ENCODE results near the gene VAMP8.
"Not testable (repeated sequence)": the region's sequence is repeated elsewhere in the genome, so short reads cannot be mapped to it uniquely, and the experiment has no call there.

The VAMP8 gene

DNA sequence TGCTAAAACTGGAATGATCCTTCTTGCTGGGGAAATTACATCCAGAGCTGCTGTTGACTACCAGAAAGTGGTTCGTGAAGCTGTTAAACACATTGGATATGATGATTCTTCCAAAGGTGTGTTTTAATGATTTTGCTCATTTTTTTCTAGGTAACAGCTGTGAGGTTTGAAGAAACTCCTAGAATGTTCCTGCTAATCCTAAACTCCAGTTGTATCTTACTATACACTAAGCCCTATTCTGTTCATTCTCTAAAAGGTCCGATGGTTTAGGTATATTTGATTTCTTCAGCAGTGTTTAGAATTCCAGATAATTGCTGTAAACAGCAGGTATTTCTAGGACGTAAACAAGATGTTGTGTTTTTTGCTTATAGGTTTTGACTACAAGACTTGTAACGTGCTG, 36.1 kb upstream of the VAMP8 start:
- TF ChIP-seq, protein P1, sequence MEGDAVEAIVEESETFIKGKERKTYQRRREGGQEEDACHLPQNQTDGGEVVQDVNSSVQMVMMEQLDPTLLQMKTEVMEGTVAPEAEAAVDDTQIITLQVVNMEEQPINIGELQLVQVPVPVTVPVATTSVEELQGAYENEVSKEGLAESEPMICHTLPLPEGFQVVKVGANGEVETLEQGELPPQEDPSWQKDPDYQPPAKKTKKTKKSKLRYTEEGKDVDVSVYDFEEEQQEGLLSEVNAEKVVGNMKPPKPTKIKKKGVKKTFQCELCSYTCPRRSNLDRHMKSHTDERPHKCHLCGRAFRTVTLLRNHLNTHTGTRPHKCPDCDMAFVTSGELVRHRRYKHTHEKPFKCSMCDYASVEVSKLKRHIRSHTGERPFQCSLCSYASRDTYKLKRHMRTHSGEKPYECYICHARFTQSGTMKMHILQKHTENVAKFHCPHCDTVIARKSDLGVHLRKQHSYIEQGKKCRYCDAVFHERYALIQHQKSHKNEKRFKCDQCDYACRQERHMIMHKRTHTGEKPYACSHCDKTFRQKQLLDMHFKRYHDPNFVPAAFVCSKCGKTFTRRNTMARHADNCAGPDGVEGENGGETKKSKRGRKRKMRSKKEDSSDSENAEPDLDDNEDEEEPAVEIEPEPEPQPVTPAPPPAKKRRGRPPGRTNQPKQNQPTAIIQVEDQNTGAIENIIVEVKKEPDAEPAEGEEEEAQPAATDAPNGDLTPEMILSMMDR (IDR thresholded peaks at IDR 0.05), result no peak
- Histone ChIP-seq H3K27ac (no peak overlapping the region), H3K9ac (no peak overlapping the region)

DNA sequence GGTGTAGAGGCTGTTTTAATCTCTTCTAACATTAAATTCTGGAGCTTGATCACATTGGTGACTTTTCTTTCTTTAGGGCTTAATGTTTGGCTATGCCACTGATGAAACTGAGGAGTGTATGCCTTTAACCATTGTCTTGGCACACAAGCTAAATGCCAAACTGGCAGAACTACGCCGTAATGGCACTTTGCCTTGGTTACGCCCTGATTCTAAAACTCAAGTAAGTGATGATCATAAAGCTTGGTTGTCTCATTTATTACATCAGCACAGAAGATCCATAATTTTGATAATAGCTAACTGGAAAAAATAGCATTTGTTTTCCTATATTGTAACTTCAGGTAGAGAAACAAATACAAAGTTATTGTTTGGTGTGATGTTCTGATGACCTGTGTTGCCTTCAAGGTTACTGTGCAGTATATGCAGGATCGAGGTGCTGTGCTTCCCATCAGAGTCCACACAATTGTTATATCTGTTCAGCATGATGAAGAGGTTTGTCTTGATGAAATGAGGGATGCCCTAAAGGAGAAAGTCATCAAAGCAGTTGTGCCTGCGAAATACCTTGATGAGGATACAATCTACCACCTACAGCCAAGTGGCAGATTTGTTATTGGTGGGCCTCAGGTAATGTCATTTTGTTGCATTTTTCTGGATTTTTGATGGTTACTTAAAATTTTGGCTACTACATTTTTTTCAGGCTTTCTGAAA, 35.5 kb upstream of the VAMP8 start:
- no peak overlapping the region for H3K4me2 ChIP-seq (ENCODE audit: low read length)
- no peaks in the 10 kb centered on the region for H3K9me3 ChIP-seq (ENCODE audit: control insufficient read depth, low read length)
- H3K4me3 ChIP-seq (ENCODE audit: low read depth, low read length), result peak overlapping the region; percentile 97
- H3K27me3 ChIP-seq (ENCODE audit: control insufficient read depth, insufficient read depth, low read length), result no peaks in the 10 kb centered on the region
- TF ChIP-seq, protein P1 (IDR thresholded peaks at IDR 0.05), result no peak
- H3K27ac ChIP-seq, result no peak overlapping the region
- peaks cover 14% of the 10 kb centered on the region for H3K79me2 ChIP-seq
- no peaks in the 10 kb centered on the region for H3K36me3 ChIP-seq (ENCODE audit: control insufficient read depth, insufficient read depth, low read length)
- peaks cover 34% of the 10 kb centered on the region for H3K4me1 ChIP-seq
- no peak overlapping the region for H3K9ac ChIP-seq
- no peak overlapping the region for H2AFZ ChIP-seq

More for the DNA sequence above, 36.1 kb upstream of the VAMP8 start:
- peaks cover 34% of the 10 kb centered on the region for H3K4me1 ChIP-seq
- no peaks in the 10 kb centered on the region for H3K36me3 ChIP-seq (ENCODE audit: control insufficient read depth, insufficient read depth, low read length)
- no peaks in the 10 kb centered on the region for H3K9me3 ChIP-seq (ENCODE audit: control insufficient read depth, low read length)
- peak overlapping the region; percentile 98 for H3K4me2 ChIP-seq (ENCODE audit: low read length)
- no peaks in the 10 kb centered on the region for H3K27me3 ChIP-seq (ENCODE audit: control insufficient read depth, insufficient read depth, low read length)
- peaks cover 14% of the 10 kb centered on the region for H3K79me2 ChIP-seq
- no peak overlapping the region for H2AFZ ChIP-seq
- H3K4me3 ChIP-seq (ENCODE audit: low read depth, low read length), result peak overlapping the region; percentile 97

DNA sequence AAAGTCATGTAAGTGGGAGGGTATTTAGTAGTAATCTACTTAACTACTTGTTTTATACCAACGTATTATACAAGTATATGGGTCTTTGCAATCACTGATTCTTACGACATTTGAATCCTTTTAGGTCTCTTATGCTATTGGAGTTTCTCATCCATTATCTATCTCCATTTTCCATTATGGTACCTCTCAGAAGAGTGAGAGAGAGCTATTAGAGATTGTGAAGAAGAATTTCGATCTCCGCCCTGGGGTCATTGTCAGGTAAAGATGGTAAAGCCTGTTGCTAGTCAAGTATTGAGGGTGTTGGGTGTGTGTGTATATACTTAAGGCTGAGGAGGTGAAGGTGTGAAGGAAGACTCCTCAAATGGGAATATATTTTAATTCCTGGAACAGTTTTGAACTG, 34.6 kb upstream of the VAMP8 start:
- Histone ChIP-seq H2AFZ (no peak overlapping the region), H3K9ac (no peak overlapping the region), H3K9me3 (ENCODE audit: control insufficient read depth, low read length) (no peaks in the 10 kb centered on the region)

DNA sequence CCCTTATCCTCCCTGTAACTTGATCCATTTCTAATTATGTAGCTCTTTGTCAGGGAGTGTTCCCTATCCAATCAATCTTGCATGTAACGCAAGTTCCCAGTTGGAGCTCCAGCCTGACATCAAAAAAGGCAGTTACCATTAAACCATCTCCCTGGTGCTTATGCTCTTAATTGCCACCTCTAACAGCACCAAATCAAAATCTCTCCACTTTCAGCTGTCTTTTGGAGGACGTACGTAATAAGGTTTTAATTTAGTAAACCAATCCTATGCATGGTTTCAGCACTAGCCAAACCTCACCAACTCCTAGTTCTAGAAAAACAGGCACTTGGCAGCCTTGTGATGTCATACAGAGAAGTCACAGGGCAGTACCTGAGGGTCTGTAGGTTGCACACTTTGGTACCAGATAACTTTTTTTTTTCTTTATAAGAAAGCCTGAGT, 33.1 kb upstream of the VAMP8 start:
- not testable (repeated sequence) for H3K36me3 ChIP-seq (ENCODE audit: control insufficient read depth, insufficient read depth, low read length); H3K9ac ChIP-seq; H3K27me3 ChIP-seq (ENCODE audit: control insufficient read depth, insufficient read depth, low read length); H3K9me3 ChIP-seq (ENCODE audit: control insufficient read depth, low read length); H3K4me3 ChIP-seq (ENCODE audit: low read depth, low read length); H3K4me2 ChIP-seq (ENCODE audit: low read length); H2AFZ ChIP-seq; H3K27ac ChIP-seq
- Histone ChIP-seq H3K79me2 (peaks cover 11% of the 10 kb centered on the region), H3K4me1 (peaks cover 27% of the 10 kb centered on the region)

More for the DNA sequence above, 34.6 kb upstream of the VAMP8 start:
- H3K27me3 ChIP-seq (ENCODE audit: control insufficient read depth, insufficient read depth, low read length), result no peaks in the 10 kb centered on the region
- no peak overlapping the region for H3K4me3 ChIP-seq (ENCODE audit: low read depth, low read length)
- no peak overlapping the region for H3K4me2 ChIP-seq (ENCODE audit: low read length)
- TF ChIP-seq, protein P1 (IDR thresholded peaks at IDR 0.05), result no peak
- H3K79me2 ChIP-seq, result peaks cover 14% of the 10 kb centered on the region
- H3K27ac ChIP-seq, result no peak overlapping the region
- peaks cover 31% of the 10 kb centered on the region for H3K4me1 ChIP-seq
- H3K36me3 ChIP-seq (ENCODE audit: control insufficient read depth, insufficient read depth, low read length), result no peaks in the 10 kb centered on the region

DNA sequence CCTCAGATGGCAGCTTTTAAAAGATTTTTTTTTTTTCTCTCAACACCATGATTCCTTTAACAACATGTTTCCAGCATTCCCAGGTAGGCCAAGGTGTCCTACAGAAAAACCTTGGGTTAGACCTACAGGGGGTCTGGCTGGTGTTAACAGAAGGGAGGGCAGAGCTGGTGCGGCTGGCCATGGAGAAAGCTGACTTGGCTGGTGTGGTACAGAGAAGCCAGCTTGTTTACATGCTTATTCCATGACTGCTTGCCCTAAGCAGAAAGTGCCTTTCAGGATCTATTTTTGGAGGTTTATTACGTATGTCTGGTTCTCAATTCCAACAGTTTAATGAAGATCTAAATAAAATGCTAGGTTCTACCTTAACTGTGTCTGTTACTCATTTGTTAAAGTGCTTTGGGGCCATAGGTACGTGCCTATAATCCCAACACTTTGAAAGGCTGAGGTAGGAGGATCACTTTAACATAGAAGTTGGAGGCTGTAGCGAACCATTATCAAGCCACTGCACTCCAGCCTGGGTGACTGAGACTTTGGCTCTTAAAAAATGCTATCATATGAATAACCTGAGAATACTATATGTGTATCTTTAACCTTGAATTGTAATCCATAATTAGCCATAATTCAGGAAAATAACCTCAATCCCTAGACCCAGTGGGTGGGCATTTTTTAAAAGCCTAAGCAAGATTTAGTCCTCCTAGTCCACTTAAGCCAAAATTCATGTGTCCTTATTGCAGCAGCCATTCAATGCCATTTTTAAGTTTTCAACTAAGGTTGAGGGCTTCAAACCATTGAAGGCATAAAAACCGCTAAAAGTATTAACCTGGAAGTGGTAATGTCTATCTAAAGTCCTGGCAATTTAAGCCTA, 32.2 kb upstream of the VAMP8 start:
- not testable (repeated sequence) for H3K27me3 ChIP-seq (ENCODE audit: control insufficient read depth, insufficient read depth, low read length); H3K36me3 ChIP-seq (ENCODE audit: control insufficient read depth, insufficient read depth, low read length); H3K79me2 ChIP-seq; H3K9ac ChIP-seq; H2AFZ ChIP-seq; H3K27ac ChIP-seq; H3K4me3 ChIP-seq (ENCODE audit: low read depth, low read length); H3K4me2 ChIP-seq (ENCODE audit: low read length); H3K9me3 ChIP-seq (ENCODE audit: control insufficient read depth, low read length)
- H3K4me1 ChIP-seq, result peaks cover 27% of the 10 kb centered on the region

All from parathyroid adenoma (tissue), 2 donors.